Measurements from ENCODE around the gene LRFN2.

DNA sequence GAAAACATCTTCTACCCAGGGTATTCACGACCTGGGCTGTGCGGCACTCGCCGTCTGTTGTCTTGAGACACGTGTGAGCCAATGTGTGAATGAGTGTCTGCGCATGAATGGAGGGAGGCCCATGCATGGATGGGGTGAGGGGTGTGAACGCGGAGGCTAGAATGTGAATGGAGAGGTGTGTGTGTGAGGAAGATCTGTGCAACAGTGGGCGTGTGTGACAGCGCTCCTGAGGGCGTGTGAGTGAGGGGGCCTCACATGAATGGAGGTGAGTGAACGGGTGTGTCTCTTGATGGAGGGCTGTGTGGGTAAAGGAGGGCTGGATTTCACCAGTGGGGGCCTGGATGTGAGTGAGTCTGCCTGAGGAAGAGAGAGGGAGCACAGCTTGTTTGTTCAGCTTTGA lies 146.0 kb downstream of the LRFN2 start:
- no peak for TF ChIP-seq POLR2A (IDR thresholded peaks at IDR 0.05; ENCODE audit: low read depth, low read length)
- no peak for TF ChIP-seq POLR2AphosphoS5 (IDR thresholded peaks at IDR 0.05; ENCODE audit: low read depth, low read length)
- no peak for TF ChIP-seq TAF1 (IDR thresholded peaks at IDR 0.05; ENCODE audit: low read depth, low read length)
- no peak for TF ChIP-seq SPI1 (IDR thresholded peaks at IDR 0.05; ENCODE audit: low read depth, low read length)
- TF ChIP-seq POU2F2 (IDR thresholded peaks at IDR 0.05; ENCODE audit: low read depth, low read length), result no peak
- no peak for TF ChIP-seq PAX5 (IDR thresholded peaks at IDR 0.05; ENCODE audit: insufficient read depth, low read length, severe bottlenecking)

Measured in GM12891 (cell line).